ENCODE data around the gene LILRB3. TPM values are rescaled to one million over a fixed set of nuclear protein-coding genes. Genes with fewer than 3 reads are reported as not detected.

The LILRB3 gene
- not detected in 2 replicates for total RNA-seq

GRCh38 chr19:54222474-54223276 lies at the start of gene LILRB3:
TSS of gene LILRB3 (minus strand) at chr19:54223007. CDS start at chr19:54222976, 31 bp downstream.

GRCh38 chr19:54257116-54257480 lies 34.3 kb upstream of the LILRB3 start, which contains the start of gene LILRB5:
TSS of gene LILRB5 (minus strand) at chr19:54257273. CDS start at chr19:54257193, 80 bp downstream.

DNA sequence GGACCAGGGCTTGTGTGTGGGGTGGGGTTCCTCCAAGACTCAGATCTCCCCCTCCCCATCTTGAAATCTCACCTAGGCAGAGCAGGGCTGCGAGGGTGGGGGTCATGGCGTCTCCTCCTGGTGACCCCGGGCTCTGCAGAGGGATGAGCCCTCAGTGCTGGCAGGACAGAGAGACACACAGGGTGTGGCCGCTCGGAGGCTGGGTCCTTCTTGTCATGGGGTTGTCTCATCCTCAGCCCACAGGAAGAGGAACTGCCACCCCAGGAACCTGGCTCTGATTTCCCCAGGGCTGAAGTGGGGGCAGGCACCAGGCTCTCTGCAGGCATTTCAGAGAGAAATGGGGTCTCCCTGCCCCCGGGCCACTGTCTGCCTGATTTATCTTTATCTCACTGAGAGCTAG lies 19.8 kb upstream of the LILRB3 start, which contains the start of gene LILRA6:
Gene LILRA6, minus strand, starts transcription at position 145 of the 400 bp plus-strand sequence.

GRCh38 chr19:54191011-54191810 lies 31.6 kb downstream of the LILRB3 start, which contains the start of gene TSEN34:
TSS of gene TSEN34 (plus strand) at chr19:54191308. CDS start at chr19:54191365, 57 bp downstream.

GRCh38 chr19:54189145-54189734 lies 33.6 kb downstream of the LILRB3 start, which contains the start of gene MBOAT7:
TSS of gene MBOAT7 (minus strand) at chr19:54189580. CDS start at chr19:54188508, 1,072 bp downstream.

DNA sequence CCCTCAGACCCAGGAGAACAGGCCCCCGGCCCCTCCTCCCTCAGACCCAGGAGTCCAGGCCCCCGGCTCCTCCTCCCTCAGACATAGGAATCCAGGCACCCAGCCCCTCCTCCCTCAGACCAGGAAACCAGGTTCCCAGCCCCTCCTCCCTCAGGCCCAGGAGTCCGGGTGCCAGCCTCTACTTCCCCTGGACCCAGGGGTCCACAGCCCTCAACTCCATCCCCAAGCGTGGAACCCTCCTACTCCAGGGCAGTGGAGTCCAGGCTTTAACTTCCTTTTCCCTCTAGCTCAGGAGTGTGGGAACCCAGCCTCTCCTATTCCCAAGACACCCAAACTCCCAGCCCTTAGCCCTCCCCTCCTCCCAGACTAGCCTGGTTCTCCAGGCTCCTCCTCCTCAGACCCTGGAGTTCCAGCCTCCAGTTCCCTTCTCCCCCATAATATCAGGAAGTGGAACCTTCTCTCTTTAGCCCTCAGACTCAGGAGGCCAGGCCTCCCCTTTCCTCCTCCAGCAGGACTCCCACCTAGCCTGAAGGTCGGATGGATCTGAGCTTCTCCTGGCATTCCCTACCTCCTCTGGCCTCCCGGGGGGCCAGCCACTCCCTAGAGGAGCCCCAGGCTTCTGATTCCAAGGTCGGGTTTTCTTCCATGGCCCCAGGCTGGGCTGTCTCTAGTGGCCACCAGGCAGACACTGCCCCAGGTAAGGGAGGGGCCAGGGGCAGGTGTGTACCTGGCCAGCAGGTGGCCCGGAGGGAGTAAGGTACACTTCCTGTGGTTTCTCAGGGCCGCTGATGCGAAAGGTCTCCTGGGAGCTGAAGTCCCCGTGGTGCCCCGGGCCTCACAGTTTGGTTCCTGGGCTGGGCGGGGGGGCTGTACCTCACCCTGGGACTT lies 50.1 kb downstream of the LILRB3 start, which contains the start of gene TMC4:
Gene TMC4, minus strand, starts transcription at position 690 of the 888 bp plus-strand sequence. Its CDS starts 43 bp downstream, at position 647.

Other genes with a start within 250 kb of the LILRB3 start
- gene CACNG6, start 231.4 kb downstream of the LILRB3 start, total RNA-seq, result 3.6 and 6.7 TPM in 2 replicates
- gene VSTM1, start 159.1 kb downstream of the LILRB3 start, total RNA-seq, result not detected in 2 replicates
- not detected in 2 replicates for gene TARM1, start 141.6 kb downstream of the LILRB3 start, total RNA-seq
- 1.0 TPM in 1 of 2 replicates, not detected in the other for gene OSCAR, start 122.2 kb downstream of the LILRB3 start, total RNA-seq
- 47.6 and 138 TPM in 2 replicates for gene NDUFA3, start 120.2 kb downstream of the LILRB3 start, total RNA-seq
- 21.6 and 33.9 TPM in 2 replicates for gene TFPT, start 107.3 kb downstream of the LILRB3 start, total RNA-seq
- 72.5 and 75.6 TPM in 2 replicates for gene PRPF31, start 107.3 kb downstream of the LILRB3 start, total RNA-seq
- 15.9 and 29.4 TPM in 2 replicates for gene CNOT3, start 85.2 kb downstream of the LILRB3 start, total RNA-seq
- 7.8 and 8.5 TPM in 2 replicates for gene LENG1, start 63.3 kb downstream of the LILRB3 start, total RNA-seq
- 3.9 TPM in 1 of 2 replicates, not detected in the other for gene TMC4, start 49.8 kb downstream of the LILRB3 start, total RNA-seq
- gene MBOAT7, start 33.4 kb downstream of the LILRB3 start, total RNA-seq, result 139 and 146 TPM in 2 replicates
- 112 and 138 TPM in 2 replicates for gene TSEN34, start 31.7 kb downstream of the LILRB3 start, total RNA-seq
- 2,860 and 3,258 TPM in 2 replicates for gene RPS9, start 22.1 kb downstream of the LILRB3 start, total RNA-seq
- gene LILRA6, start 19.8 kb upstream of the LILRB3 start, total RNA-seq, result not detected in 2 replicates
- not detected in 2 replicates for gene LILRB5, start 34.3 kb upstream of the LILRB3 start, total RNA-seq
- gene LILRB2, start 58.1 kb upstream of the LILRB3 start, total RNA-seq, result not detected in 2 replicates
- gene LILRA5, start 90.2 kb upstream of the LILRB3 start, total RNA-seq, result not detected in 2 replicates
- gene LILRA4, start 116.2 kb upstream of the LILRB3 start, total RNA-seq, result not detected in 2 replicates
- gene LAIR1, start 141.9 kb upstream of the LILRB3 start, total RNA-seq, result 0.08 TPM in 1 of 2 replicates, not detected in the other
- gene TTYH1, start 192.5 kb upstream of the LILRB3 start, total RNA-seq, result not detected in 2 replicates
- 15.6 and 43.0 TPM in 2 replicates for gene LENG8, start 226.2 kb upstream of the LILRB3 start, total RNA-seq
- 6.3 TPM in 2 replicates for gene LENG9, start 240.8 kb upstream of the LILRB3 start, total RNA-seq

All from epithelial cell of alveolus of lung (primary cell).